HepG2 (cell line): Measurements from ENCODE around the gene SPATA25. TPM values are rescaled to one million over a fixed set of nuclear protein-coding genes. Genes with fewer than 3 reads are reported as not detected.

Source experiments
- HDAC1 ChIP-seq: sonication (generic); formaldehyde crosslinking; IDR thresholded peaks from 2 replicates; pipeline ENCODE4 v1.5.1; 2020; ENCODE audit warnings: mild to moderate bottlenecking, missing genetic modification reagents
- MED1 ChIP-seq: sonication (generic); formaldehyde crosslinking; IDR thresholded peaks from 2 replicates; pipeline ENCODE4 v1.4.0; 2020; ENCODE audit warnings: missing genetic modification reagents
- MXI1 ChIP-seq: IDR thresholded peaks from 3 replicates; pipeline ENCODE4 v1.6.1; 2012; ENCODE audit warnings: low read depth, low read length, inconsistent platforms, borderline replicate concordance
- NFRKB ChIP-seq: fragments of 450-650 bp; IDR thresholded peaks from 2 replicates; pipeline ENCODE4 v1.6.1; 2017
- NKX3-1 ChIP-seq: sonication (generic); formaldehyde crosslinking; IDR thresholded peaks from 2 replicates; pipeline ENCODE4 v1.5.0; 2020; ENCODE audit warnings: missing genetic modification reagents
- NR0B2 ChIP-seq: sonication (generic); formaldehyde crosslinking; IDR thresholded peaks from 2 replicates; pipeline ENCODE4 v1.4.0; 2020; ENCODE audit warnings: mild to moderate bottlenecking, missing genetic modification reagents
- PRPF4 ChIP-seq: fragments of 200-400 bp; formaldehyde crosslinking; IDR thresholded peaks from 2 replicates; pipeline ENCODE4 v1.6.1; 2016; ENCODE audit warnings: low read length, low read depth; ENCODE audit not compliant: poor library complexity, severe bottlenecking
- RBM39 ChIP-seq: fragments of 200-400 bp; formaldehyde crosslinking; IDR thresholded peaks from one replicate; pipeline ENCODE4 v1.6.1; 2018; ENCODE audit warnings: antibody characterized with exemption, mild to moderate bottlenecking, low read depth, low read length; ENCODE audit not compliant: poor library complexity, severe bottlenecking
- SMYD3 ChIP-seq: sonication (generic); formaldehyde crosslinking; IDR thresholded peaks from 2 replicates; pipeline ENCODE4 v1.8.1; 2023; ENCODE audit warnings: mild to moderate bottlenecking, missing genetic modification reagents
- SNAPC2 ChIP-seq: sonication (generic); formaldehyde crosslinking; IDR thresholded peaks from 2 replicates; pipeline ENCODE4 v1.8.1; 2022; ENCODE audit warnings: mild to moderate bottlenecking, missing genetic modification reagents
- U2AF1 ChIP-seq: fragments of 200-400 bp; formaldehyde crosslinking; optimal IDR thresholded peaks from 2 replicates; pipeline ENCODE3; 2017; ENCODE audit warnings: mild to moderate bottlenecking, low read depth, low read length
- ZKSCAN8 ChIP-seq: IDR thresholded peaks from 2 replicates; pipeline ENCODE4 v1.6.1; 2016; ENCODE audit warnings: borderline replicate concordance, missing genetic modification reagents, missing compliant biosample characterization
- ZMYM2 ChIP-seq: sonication (generic); formaldehyde crosslinking; IDR thresholded peaks from 2 replicates; pipeline ENCODE4 v1.8.0; 2022; ENCODE audit warnings: mild to moderate bottlenecking, missing genetic modification reagents
- ZMYM3 ChIP-seq: sonication (generic); formaldehyde crosslinking; IDR thresholded peaks from 2 replicates; pipeline ENCODE4 v1.5.1; 2020; ENCODE audit warnings: mild to moderate bottlenecking, missing genetic modification reagents
- ZNF121 ChIP-seq: sonication (generic); formaldehyde crosslinking; IDR thresholded peaks from 2 replicates; pipeline ENCODE4 v1.5.0; 2020; ENCODE audit warnings: mild to moderate bottlenecking, missing genetic modification reagents
- ZNF383 ChIP-seq: sonication (generic); formaldehyde crosslinking; IDR thresholded peaks from 2 replicates; pipeline ENCODE4 v1.4.0; 2020; ENCODE audit warnings: missing genetic modification reagents, mild to moderate bottlenecking, borderline replicate concordance
- ZNF431 ChIP-seq: sonication (generic); formaldehyde crosslinking; IDR thresholded peaks from 2 replicates; pipeline ENCODE4 v1.9.0; 2022; ENCODE audit warnings: missing genetic modification reagents, low read depth, mild to moderate bottlenecking, borderline replicate concordance
- ZNF501 ChIP-seq: sonication (generic); formaldehyde crosslinking; IDR thresholded peaks from 2 replicates; pipeline ENCODE4 v1.5.1; 2020; ENCODE audit warnings: mild to moderate bottlenecking, moderate library complexity, missing genetic modification reagents
- ZNF672 ChIP-seq: sonication (generic); formaldehyde crosslinking; IDR thresholded peaks from 2 replicates; pipeline ENCODE4 v1.8.1; 2022; ENCODE audit warnings: missing genetic modification reagents
- ZNF775 ChIP-seq: sonication (generic); formaldehyde crosslinking; IDR thresholded peaks from 2 replicates; pipeline ENCODE4 v1.4.0; 2020; ENCODE audit warnings: missing genetic modification reagents, mild to moderate bottlenecking, moderate library complexity, borderline replicate concordance
- ZNF83 ChIP-seq: sonication (generic); formaldehyde crosslinking; IDR thresholded peaks from 2 replicates; pipeline ENCODE4 v1.4.0; 2020; ENCODE audit warnings: missing genetic modification reagents, mild to moderate bottlenecking, borderline replicate concordance
- polyA plus RNA-seq, 8 experiments: library from polyadenylated mRNA; depleted of rRNA in 3 of 8; stranded (reverse) in 7 of 8; unstranded in 1 of 8; fragments of >200 nt; fragmentation: Illumina TruSeq in 4 of 8; extraction: Trizol in 4 of 8; gene quantifications; 2 replicates each; pipeline versions ENCODE4 v1.2.1 to v1.2.3, GENCODE V29; 2011 to 2016; ENCODE audit warnings: low read depth in 4 of 8, missing spikeins in 1 of 8, mixed read lengths in 1 of 8; ENCODE audit not compliant: insufficient read depth in 1 of 8
- total RNA-seq, 5 experiments: library from RNA; depleted of rRNA; stranded (reverse); fragments of >200 nt; fragmentation: Illumina TruSeq; extraction: Trizol; gene quantifications; 2 replicates each; pipeline ENCODE4 v1.2.3, GENCODE V29; 2016; ENCODE audit warnings: low read depth in 1 of 5
- TF ChIP-seq, protein P1 (sequence below), 2 experiments: sonication (generic) in 1 of 2; formaldehyde crosslinking in 1 of 2; IDR thresholded peaks; 2 replicates each; pipeline versions ENCODE4 v1.4.0 to v1.6.1; 2018 to 2020; ENCODE audit warnings: missing genetic modification reagents in 2 of 2, borderline replicate concordance in 1 of 2, low read depth in 1 of 2, mild to moderate bottlenecking in 1 of 2, missing biosample characterization in 1 of 2
- TF ChIP-seq, protein P2 (sequence below): sonication (generic); formaldehyde crosslinking; IDR thresholded peaks from 2 replicates; pipeline ENCODE4 v1.4.0; 2020; ENCODE audit warnings: missing genetic modification reagents

The SPATA25 gene
- total and polyA plus RNA-seq, 2 of the 13 experiments (the other 11 are each of a cell fraction or from before 2014, with no cell fraction given) = 4.8 to 7.6 TPM

- TF ChIP-seq NFRKB = no peak
- TF ChIP-seq SMYD3 (CRISPR knock-in tag) = no peak
- no peak for TF ChIP-seq MXI1
- TF ChIP-seq U2AF1 = no peak
- TF ChIP-seq ZMYM2 (CRISPR knock-in tag) = peak; percentile 70; the same call in 1 of the 2 replicates
- TF ChIP-seq ZMYM3 = peak; percentile 44; the same call in 1 of the 2 replicates
- TF ChIP-seq, protein P1, sequence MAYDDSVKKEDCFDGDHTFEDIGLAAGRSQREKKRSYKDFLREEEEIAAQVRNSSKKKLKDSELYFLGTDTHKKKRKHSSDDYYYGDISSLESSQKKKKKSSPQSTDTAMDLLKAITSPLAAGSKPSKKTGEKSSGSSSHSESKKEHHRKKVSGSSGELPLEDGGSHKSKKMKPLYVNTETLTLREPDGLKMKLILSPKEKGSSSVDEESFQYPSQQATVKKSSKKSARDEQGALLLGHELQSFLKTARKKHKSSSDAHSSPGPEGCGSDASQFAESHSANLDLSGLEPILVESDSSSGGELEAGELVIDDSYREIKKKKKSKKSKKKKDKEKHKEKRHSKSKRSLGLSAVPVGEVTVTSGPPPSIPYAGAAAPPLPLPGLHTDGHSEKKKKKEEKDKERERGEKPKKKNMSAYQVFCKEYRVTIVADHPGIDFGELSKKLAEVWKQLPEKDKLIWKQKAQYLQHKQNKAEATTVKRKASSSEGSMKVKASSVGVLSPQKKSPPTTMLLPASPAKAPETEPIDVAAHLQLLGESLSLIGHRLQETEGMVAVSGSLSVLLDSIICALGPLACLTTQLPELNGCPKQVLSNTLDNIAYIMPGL (CRISPR knock-in tag; IDR thresholded peaks at IDR 0.05; ENCODE audit: borderline replicate concordance in 1 of 2, low read depth in 1 of 2) = peak in 1 of 2 experiments; percentile 29; a peak in 2 of 4 replicates
- TF ChIP-seq HDAC1 = peak; percentile 43; the same call in 1 of the 2 replicates
- TF ChIP-seq ZNF83 (CRISPR knock-in tag) = no peak
- TF ChIP-seq ZKSCAN8 (CRISPR knock-in tag) = no peak
- TF ChIP-seq PRPF4 = peak; percentile 11
- TF ChIP-seq NR0B2 (CRISPR knock-in tag) = no peak
- peak; percentile 50; the same call in 1 of the 2 replicates for TF ChIP-seq ZNF121 (CRISPR knock-in tag)
- no peak; the same call in 1 of the 2 replicates for TF ChIP-seq ZNF775 (CRISPR knock-in tag)
- TF ChIP-seq, protein P2, sequence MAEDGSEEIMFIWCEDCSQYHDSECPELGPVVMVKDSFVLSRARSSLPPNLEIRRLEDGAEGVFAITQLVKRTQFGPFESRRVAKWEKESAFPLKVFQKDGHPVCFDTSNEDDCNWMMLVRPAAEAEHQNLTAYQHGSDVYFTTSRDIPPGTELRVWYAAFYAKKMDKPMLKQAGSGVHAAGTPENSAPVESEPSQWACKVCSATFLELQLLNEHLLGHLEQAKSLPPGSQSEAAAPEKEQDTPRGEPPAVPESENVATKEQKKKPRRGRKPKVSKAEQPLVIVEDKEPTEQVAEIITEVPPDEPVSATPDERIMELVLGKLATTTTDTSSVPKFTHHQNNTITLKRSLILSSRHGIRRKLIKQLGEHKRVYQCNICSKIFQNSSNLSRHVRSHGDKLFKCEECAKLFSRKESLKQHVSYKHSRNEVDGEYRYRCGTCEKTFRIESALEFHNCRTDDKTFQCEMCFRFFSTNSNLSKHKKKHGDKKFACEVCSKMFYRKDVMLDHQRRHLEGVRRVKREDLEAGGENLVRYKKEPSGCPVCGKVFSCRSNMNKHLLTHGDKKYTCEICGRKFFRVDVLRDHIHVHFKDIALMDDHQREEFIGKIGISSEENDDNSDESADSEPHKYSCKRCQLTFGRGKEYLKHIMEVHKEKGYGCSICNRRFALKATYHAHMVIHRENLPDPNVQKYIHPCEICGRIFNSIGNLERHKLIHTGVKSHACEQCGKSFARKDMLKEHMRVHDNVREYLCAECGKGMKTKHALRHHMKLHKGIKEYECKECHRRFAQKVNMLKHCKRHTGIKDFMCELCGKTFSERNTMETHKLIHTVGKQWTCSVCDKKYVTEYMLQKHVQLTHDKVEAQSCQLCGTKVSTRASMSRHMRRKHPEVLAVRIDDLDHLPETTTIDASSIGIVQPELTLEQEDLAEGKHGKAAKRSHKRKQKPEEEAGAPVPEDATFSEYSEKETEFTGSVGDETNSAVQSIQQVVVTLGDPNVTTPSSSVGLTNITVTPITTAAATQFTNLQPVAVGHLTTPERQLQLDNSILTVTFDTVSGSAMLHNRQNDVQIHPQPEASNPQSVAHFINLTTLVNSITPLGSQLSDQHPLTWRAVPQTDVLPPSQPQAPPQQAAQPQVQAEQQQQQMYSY (CRISPR knock-in tag) = no peak
- no peak for TF ChIP-seq ZNF431 (CRISPR knock-in tag)
- no peak for TF ChIP-seq NKX3-1 (CRISPR knock-in tag)
- peak; percentile 52; the same call in 1 of the 2 replicates for TF ChIP-seq ZNF501 (CRISPR knock-in tag)
- TF ChIP-seq RBM39 = peak; percentile 47
- TF ChIP-seq ZNF383 (CRISPR knock-in tag) = 0 out of 2 replicates have a peak, but pooled peaks have one; percentile 68
- no peak for TF ChIP-seq ZNF672 (CRISPR knock-in tag)
- peak; percentile 15; the same call in 1 of the 2 replicates for TF ChIP-seq MED1 (CRISPR knock-in tag)
- peak; percentile 75; the same call in 1 of the 2 replicates for TF ChIP-seq SNAPC2 (CRISPR knock-in tag)
Observed at GRCh38 chr20:45909817-45910669, 22.6 kb upstream of the SPATA25 start (continued).
